Gastroesophageal sphincter (tissue), 3 donors: ENCODE results near the gene CDK5.

Experiments
- POLR2A ChIP-seq, 2 donors: fragments of 450-650 bp; IDR thresholded peaks; one replicate each; pipeline ENCODE4 v1.6.1; 2017; ENCODE audit warnings: antibody characterized with exemption in 2 of 2, mild to moderate bottlenecking in 2 of 2, moderate library complexity in 1 of 2
- POLR2AphosphoS5 ChIP-seq: sonication (generic); formaldehyde crosslinking; IDR thresholded peaks from one replicate; pipeline ENCODE4 v1.6.1; 2017; ENCODE audit warnings: antibody characterized with exemption
- TF ChIP-seq, protein P1 (sequence below), 4 experiments: fragments of 200-600 bp in 2 of 4; fragments of 450-650 bp in 2 of 4; sonication (generic) in 1 of 4; IDR thresholded peaks; one replicate each; pipeline ENCODE4 v1.5.1; 2017 to 2019; ENCODE audit warnings: antibody characterized with exemption in 4 of 4, mild to moderate bottlenecking in 2 of 4, moderate library complexity in 2 of 4

GRCh38 chr7:151046603-151047573 lies 10.8 kb downstream of the CDK5 start:
- TF ChIP-seq, protein P1, sequence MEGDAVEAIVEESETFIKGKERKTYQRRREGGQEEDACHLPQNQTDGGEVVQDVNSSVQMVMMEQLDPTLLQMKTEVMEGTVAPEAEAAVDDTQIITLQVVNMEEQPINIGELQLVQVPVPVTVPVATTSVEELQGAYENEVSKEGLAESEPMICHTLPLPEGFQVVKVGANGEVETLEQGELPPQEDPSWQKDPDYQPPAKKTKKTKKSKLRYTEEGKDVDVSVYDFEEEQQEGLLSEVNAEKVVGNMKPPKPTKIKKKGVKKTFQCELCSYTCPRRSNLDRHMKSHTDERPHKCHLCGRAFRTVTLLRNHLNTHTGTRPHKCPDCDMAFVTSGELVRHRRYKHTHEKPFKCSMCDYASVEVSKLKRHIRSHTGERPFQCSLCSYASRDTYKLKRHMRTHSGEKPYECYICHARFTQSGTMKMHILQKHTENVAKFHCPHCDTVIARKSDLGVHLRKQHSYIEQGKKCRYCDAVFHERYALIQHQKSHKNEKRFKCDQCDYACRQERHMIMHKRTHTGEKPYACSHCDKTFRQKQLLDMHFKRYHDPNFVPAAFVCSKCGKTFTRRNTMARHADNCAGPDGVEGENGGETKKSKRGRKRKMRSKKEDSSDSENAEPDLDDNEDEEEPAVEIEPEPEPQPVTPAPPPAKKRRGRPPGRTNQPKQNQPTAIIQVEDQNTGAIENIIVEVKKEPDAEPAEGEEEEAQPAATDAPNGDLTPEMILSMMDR (IDR thresholded peaks at IDR 0.05) = no peak
- TF ChIP-seq POLR2A (IDR thresholded peaks at IDR 0.05) = no peak
- TF ChIP-seq POLR2AphosphoS5 = no peak
